ENCODE measurements around the gene MAP2K2.

Gene MAP2K2

DNA sequence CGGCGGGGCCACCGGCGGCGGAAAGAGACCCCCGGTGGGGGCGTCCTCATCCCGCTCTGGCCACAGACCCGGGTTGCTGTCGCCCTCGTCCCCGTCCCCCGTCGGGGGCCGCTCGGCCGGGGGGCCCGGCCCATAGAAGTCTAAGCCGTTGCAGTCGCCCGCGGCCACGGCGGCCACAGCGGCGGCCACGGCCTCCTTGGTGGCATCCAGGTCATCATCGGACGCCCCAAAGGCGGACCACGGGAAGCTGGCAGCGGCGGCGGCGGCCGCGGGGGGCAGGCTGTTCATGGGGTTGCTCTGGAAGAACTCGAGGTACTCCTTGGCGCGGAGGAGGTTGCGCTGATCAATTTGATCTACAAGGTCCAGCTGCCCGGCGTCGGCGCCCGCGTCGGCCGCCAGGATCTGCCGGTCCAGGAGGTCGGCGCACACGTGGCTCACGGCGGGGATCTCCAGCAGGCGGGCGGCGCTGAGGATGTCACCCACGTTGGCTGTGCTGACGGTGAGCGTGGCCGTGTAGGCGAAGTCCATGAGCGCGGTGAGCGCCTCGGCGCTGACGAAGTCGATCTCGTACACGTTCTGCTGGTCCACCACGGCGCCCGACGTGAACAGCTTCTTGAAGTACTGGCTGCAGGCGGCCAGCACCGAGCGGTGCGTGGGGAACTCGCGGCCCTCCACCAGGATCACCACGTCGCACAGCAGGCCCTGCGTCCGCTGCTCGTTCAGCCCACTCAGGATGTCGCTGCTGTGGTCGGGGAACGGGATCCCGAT lies 69.3 kb downstream of the MAP2K2 start:
- H3K36me3 ChIP-seq (ENCODE audit: control insufficient read depth, insufficient read depth, low read length, severe bottlenecking), result peaks cover 45% of the 10 kb centered on the region
- DNase-seq (ENCODE audit: low read depth), result no peak
- H3K9ac ChIP-seq (ENCODE audit: low read length), result no peak overlapping the region
- no peaks in the 10 kb centered on the region for H3K27me3 ChIP-seq (replicated peaks; ENCODE audit: control insufficient read depth, insufficient read depth, low read length)
- no peak overlapping the region for H3K4me3 ChIP-seq (ENCODE audit: low read length)
- H3K4me1 ChIP-seq (ENCODE audit: control insufficient read depth, insufficient read depth, low read length), result peaks cover 53% of the 10 kb centered on the region
- H3K9me3 ChIP-seq (ENCODE audit: control insufficient read depth, low read length), result no peaks in the 10 kb centered on the region

DNA sequence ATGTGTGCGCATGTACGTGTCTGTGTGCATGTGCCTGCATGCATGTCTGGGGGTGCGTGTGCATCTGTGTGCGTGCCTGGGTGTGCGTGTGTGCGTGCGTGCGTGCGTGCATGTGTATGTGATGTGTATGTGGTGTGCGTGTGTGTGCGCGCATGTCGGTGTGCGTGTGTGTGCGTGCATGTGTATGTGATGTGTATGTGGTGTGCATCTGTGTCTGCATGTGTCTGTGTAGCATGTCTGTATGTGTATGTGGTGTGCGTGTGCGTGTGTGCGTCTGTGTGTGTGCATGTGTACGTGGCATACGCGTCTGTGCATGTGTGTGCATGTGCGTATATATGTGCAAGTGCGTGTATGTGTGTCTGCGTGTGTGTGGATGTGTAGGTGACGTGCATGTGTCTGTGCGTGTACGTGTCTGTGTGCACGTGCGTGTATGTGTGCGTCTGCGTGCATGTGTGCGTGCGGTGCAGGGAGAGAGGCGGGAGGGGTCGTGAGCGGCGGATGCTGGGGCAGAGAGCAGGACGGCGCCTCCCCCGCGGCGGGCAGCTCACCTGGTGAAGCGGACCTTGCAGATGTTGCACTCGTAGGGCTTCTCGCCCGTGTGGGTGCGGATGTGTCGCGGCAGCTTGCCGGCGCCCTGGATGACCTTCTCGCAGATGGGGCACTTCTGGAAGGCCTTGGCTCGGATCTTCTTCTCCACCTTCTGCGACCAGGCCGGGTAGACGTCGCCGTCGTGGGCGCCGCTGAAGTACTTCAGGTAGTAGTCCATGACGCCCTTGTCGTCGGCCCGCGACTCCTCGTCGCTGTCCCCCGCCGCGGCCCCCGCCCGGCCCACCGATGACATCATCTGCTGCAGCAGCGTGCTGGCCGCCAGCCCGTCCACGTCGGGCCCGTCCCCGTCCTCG lies 70.2 kb downstream of the MAP2K2 start:
- Histone ChIP-seq H3K4me3 (ENCODE audit: low read length) (peak overlapping the region; percentile 43), H3K27me3 (replicated peaks; ENCODE audit: control insufficient read depth, insufficient read depth, low read length) (no peaks in the 10 kb centered on the region), H3K36me3 (ENCODE audit: control insufficient read depth, insufficient read depth, low read length, severe bottlenecking) (peaks cover 50% of the 10 kb centered on the region), H3K4me1 (ENCODE audit: control insufficient read depth, insufficient read depth, low read length) (peaks cover 43% of the 10 kb centered on the region), H3K9me3 (ENCODE audit: control insufficient read depth, low read length) (no peaks in the 10 kb centered on the region), H3K9ac (ENCODE audit: low read length) (peak overlapping the region; percentile 75)
- DNase-seq (ENCODE audit: low read depth), result no peak

DNA sequence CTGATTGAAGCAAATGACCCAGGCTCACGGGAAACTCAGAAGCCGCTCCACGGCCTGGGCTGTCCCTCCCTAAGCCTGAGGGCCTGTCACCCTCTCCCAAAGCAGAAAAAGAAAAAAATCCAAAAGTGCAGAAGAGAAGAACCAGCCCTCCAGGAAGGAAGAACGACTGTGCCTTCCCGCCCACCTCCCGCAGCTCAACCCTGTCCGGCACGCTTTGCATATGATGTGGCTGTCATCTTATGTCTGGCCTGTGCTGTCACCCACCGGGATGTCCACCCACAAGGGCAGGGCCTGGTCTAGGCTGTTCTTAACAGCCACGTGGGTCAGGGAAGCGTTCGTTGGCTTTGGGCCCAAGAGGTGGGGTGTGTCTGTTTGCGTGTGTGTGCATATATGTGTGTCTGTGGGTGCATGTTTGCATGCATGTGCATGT lies 70.9 kb downstream of the MAP2K2 start:
- Histone ChIP-seq H3K36me3 (ENCODE audit: control insufficient read depth, insufficient read depth, low read length, severe bottlenecking) (peaks cover 55% of the 10 kb centered on the region), H3K4me1 (ENCODE audit: control insufficient read depth, insufficient read depth, low read length) (peaks cover 38% of the 10 kb centered on the region), H3K9ac (ENCODE audit: low read length) (peak overlapping the region; percentile 75), H3K4me3 (ENCODE audit: low read length) (peak overlapping the region; percentile 43), H3K9me3 (ENCODE audit: control insufficient read depth, low read length) (no peaks in the 10 kb centered on the region), H3K27me3 (replicated peaks; ENCODE audit: control insufficient read depth, insufficient read depth, low read length) (no peaks in the 10 kb centered on the region)
- DNase-seq (ENCODE audit: low read depth), result no peak

DNA sequence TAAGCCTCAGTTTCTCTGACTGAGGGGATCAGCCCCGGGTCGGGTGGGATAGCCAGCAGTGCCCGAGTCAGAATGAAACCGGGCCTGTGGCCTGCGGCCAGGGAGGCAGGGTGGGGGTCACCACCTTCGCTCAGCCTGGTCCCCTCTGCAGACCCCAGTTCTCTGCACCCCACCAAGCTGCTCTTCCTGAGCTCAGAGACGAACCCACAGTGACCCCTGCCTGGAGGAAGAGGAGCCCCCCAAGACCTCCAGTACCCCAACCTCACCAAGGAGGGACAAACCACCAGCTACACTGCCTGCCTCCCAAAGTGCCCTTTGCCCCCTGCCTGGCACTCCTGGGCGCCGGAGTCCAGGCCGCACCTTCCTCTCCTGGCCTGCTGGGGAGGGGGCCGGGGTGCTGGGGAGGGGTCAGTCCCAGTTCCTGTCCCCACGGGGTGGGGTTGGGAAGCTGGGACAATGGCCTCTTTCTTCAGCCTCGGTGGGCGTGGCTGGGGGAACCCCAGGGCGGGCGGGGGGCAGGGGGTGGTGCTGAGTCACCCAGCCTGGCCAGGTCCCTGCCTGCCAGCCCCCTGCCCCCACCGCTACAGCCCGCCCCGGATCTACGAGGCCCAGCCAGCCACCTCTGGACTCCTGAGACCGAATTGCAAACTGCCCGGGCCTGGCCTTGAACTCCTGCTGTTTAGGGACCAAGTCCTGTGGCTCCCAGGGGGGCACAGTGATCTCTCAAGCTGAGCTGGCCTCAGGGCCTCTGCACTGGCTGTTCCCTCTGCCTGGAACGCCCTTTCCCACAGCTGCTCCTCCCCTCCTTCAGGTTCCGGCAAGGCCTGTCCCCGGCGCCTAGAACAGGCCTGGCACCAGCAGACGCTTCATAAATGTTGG lies 71.6 kb downstream of the MAP2K2 start:
- Histone ChIP-seq H3K4me3 (ENCODE audit: low read length) (peak overlapping the region; percentile 66), H3K27me3 (replicated peaks; ENCODE audit: control insufficient read depth, insufficient read depth, low read length) (no peaks in the 10 kb centered on the region), H3K36me3 (ENCODE audit: control insufficient read depth, insufficient read depth, low read length, severe bottlenecking) (peaks cover 56% of the 10 kb centered on the region), H3K9me3 (ENCODE audit: control insufficient read depth, low read length) (no peaks in the 10 kb centered on the region), H3K9ac (ENCODE audit: low read length) (peak overlapping the region; percentile 78), H3K4me1 (ENCODE audit: control insufficient read depth, insufficient read depth, low read length) (peaks cover 32% of the 10 kb centered on the region)
- DNase-seq (ENCODE audit: low read depth), result no peak

- H3K36me3 ChIP-seq (ENCODE audit: control insufficient read depth, insufficient read depth, low read length, severe bottlenecking), result peaks cover 57% of the 10 kb centered on the region
- DNase-seq (ENCODE audit: low read depth), result peak; percentile 73
- peak overlapping the region; percentile 81 for H3K9ac ChIP-seq (ENCODE audit: low read length)
- H3K27me3 ChIP-seq (replicated peaks; ENCODE audit: control insufficient read depth, insufficient read depth, low read length), result no peaks in the 10 kb centered on the region
- peaks cover 30% of the 10 kb centered on the region for H3K4me1 ChIP-seq (ENCODE audit: control insufficient read depth, insufficient read depth, low read length)
- no peaks in the 10 kb centered on the region for H3K9me3 ChIP-seq (ENCODE audit: control insufficient read depth, low read length)
- H3K4me3 ChIP-seq (ENCODE audit: low read length), result peak overlapping the region; percentile 66
Observed at GRCh38 chr19:4051175-4052101, 72.5 kb downstream of the MAP2K2 start.

GRCh38 chr19:4049432-4049831 lies 74.5 kb downstream of the MAP2K2 start:
- no peak for DNase-seq (ENCODE audit: low read depth)
- Histone ChIP-seq H3K4me1 (ENCODE audit: control insufficient read depth, insufficient read depth, low read length) (peaks cover 24% of the 10 kb centered on the region), H3K4me3 (ENCODE audit: low read length) (no peak overlapping the region), H3K9ac (ENCODE audit: low read length) (no peak overlapping the region), H3K27me3 (replicated peaks; ENCODE audit: control insufficient read depth, insufficient read depth, low read length) (no peaks in the 10 kb centered on the region), H3K36me3 (ENCODE audit: control insufficient read depth, insufficient read depth, low read length, severe bottlenecking) (peaks cover 46% of the 10 kb centered on the region), H3K9me3 (ENCODE audit: control insufficient read depth, low read length) (no peaks in the 10 kb centered on the region)

- H3K4me1 ChIP-seq (ENCODE audit: control insufficient read depth, insufficient read depth, low read length), result peaks cover 14% of the 10 kb centered on the region
- no peaks in the 10 kb centered on the region for H3K27me3 ChIP-seq (replicated peaks; ENCODE audit: control insufficient read depth, insufficient read depth, low read length)
- H3K36me3 ChIP-seq (ENCODE audit: control insufficient read depth, insufficient read depth, low read length, severe bottlenecking), result peaks cover 31% of the 10 kb centered on the region
- H3K9ac ChIP-seq (ENCODE audit: low read length), result no peak overlapping the region
- no peaks in the 10 kb centered on the region for H3K9me3 ChIP-seq (ENCODE audit: control insufficient read depth, low read length)
- no peak overlapping the region for H3K4me3 ChIP-seq (ENCODE audit: low read length)
- DNase-seq (ENCODE audit: low read depth), result no peak
Observed at GRCh38 chr19:4046946-4047683, 76.8 kb downstream of the MAP2K2 start.

DNA sequence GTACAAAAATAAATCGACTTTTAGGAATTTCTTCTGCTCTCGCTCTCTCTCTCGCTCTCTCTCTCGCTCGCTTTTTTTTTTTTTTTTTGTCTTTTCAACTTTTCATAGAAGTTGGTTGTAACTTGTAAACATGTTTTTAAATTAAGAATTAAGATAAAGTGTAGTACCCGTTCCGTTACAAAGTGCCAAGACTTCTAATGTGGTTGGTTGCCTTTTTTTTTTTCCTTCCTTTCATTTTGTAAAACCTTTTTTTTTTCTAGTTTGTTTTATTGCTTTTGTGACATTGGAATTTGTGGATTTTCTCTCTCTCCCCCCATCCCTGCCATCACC lies 77.6 kb downstream of the MAP2K2 start:
- H3K27me3 ChIP-seq (replicated peaks; ENCODE audit: control insufficient read depth, insufficient read depth, low read length), result no peaks in the 10 kb centered on the region
- no peaks in the 10 kb centered on the region for H3K9me3 ChIP-seq (ENCODE audit: control insufficient read depth, low read length)
- DNase-seq (ENCODE audit: low read depth), result no peak
- H3K4me3 ChIP-seq (ENCODE audit: low read length), result no peak overlapping the region
- peaks cover 7% of the 10 kb centered on the region for H3K4me1 ChIP-seq (ENCODE audit: control insufficient read depth, insufficient read depth, low read length)
- no peak overlapping the region for H3K9ac ChIP-seq (ENCODE audit: low read length)
- peaks cover 36% of the 10 kb centered on the region for H3K36me3 ChIP-seq (ENCODE audit: control insufficient read depth, insufficient read depth, low read length, severe bottlenecking)

- Histone ChIP-seq H3K27me3 (replicated peaks; ENCODE audit: control insufficient read depth, insufficient read depth, low read length) (no peaks in the 10 kb centered on the region), H3K4me1 (ENCODE audit: control insufficient read depth, insufficient read depth, low read length) (peaks cover 4% of the 10 kb centered on the region), H3K4me3 (ENCODE audit: low read length) (no peak overlapping the region), H3K36me3 (ENCODE audit: control insufficient read depth, insufficient read depth, low read length, severe bottlenecking) (peaks cover 38% of the 10 kb centered on the region), H3K9me3 (ENCODE audit: control insufficient read depth, low read length) (no peaks in the 10 kb centered on the region), H3K9ac (ENCODE audit: low read length) (no peak overlapping the region)
- no peak for DNase-seq (ENCODE audit: low read depth)
Observed at GRCh38 chr19:4045597-4046361, 78.1 kb downstream of the MAP2K2 start.

Data from adipocyte (in vitro differentiated cells).